HG03354 (cell line): ENCODE results near the gene ANXA3.
A peak's percentile ranks its signal among the peaks of the same experiment; 100 is the strongest.

ENCODE experiments used
- ATAC-seq: cut with Tn5 transposase; IDR thresholded peaks from one replicate; pipeline ENCODE4 v1.9.1; 2021; ENCODE audit warnings: mild to moderate bottlenecking; ENCODE audit not compliant: unreplicated experiment, poor library complexity, severe bottlenecking

Gene ANXA3

GRCh38 chr4:78604988-78605387, 53.4 kb downstream of the ANXA3 start:
- no peak for ATAC-seq

GRCh38 chr4:78606035-78606434, 54.5 kb downstream of the ANXA3 start:
- ATAC-seq: no peak

- ATAC-seq: no peak
Observed at GRCh38 chr4:78606530-78607095, 55.0 kb downstream of the ANXA3 start.

DNA sequence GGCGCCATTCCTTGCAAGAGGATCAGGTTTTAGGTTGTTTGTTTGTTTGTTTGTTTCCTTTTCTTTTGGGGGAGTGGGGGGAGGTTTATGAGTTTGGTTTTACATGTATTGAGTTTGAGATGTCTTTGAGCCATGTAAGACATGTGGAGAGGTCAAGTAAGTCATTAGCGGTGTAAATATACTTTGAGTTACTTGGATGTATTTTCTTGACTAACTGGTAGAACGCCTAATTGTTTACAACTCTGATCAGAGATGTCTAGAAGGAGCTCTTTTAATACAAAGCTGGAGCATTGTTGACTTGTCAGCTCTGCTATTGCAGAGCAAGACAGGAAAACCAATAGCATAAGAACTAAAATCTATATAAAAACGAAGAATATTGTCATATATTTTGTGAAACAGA, 57.1 kb downstream of the ANXA3 start:
- no peak for ATAC-seq

GRCh38 chr4:78609580-78609979, 58.0 kb downstream of the ANXA3 start:
- no peak for ATAC-seq

DNA sequence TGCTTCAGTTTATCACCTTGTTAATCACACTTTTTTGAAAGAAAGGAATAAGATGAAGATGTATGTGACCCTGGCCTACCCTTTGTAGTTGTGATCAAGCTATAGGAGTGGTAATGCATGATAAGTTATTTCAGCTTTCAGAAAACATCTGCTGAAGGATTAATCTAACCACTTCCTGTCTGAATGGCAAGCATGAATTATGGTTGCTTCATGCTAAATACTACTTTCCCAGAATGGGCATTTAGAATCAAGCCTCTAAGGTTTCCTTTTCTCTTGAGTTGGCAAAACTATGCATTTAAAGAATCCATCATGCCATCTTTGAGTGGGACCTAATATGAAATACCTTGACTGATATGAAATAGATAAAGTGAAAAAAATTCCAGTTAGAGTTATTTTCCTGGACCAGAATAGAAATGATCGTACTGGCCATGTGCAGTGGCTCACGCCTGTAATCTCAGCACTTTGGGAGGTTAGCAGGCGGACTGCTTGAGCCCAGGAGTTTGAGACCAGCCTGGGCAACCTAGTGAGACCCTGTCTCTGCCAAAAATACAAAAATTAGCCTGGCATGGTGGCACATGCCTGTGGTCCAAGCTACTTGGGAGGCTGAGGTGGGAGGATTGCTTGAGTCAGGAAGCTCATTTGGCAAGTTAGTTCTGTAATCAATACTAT, 59.1 kb downstream of the ANXA3 start:
- ATAC-seq: peak; percentile 33

GRCh38 chr4:78611215-78611558, 59.6 kb downstream of the ANXA3 start:
- ATAC-seq: no peak

DNA sequence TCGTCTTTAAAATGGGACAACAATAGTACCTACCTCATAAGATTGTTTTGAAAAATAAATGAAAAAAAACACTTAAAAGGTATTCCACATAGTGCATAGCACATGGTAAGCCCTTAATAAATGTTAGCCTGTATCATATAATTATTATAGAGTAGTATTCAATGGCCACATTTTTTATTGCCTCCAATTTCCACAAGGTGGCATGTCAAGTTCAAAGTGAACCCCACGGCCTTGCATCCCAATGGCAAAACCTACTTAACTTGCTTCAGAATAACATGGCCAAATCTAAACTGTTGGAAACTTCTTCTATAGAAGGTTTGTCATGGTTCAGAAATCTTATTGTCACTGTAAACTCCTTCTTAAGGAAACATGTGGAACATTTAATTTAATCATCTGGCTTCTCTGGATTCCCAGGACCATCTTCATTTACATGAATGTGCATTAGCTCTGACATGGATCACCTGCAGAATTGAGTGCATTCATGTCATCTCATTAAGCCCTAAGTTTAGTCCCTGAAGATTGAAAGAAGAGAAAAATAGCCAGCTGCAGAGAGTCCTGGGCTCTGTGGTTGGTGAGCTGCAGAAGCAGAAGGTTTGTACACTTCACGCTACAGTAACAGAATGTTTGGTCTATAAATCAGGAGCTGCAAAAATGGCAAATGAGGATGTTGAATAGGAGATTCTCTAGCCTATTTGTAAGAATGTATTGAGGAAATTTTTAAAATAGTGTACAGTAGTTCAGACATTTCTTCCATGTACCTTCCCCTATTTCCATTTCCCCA, 61.0 kb downstream of the ANXA3 start:
- peak; percentile 47 for ATAC-seq

- ATAC-seq: peak; percentile 84
Observed at GRCh38 chr4:78613522-78614321, 62.2 kb downstream of the ANXA3 start.

- ATAC-seq: no peak
Observed at GRCh38 chr4:78616046-78616498, 64.5 kb downstream of the ANXA3 start.

DNA sequence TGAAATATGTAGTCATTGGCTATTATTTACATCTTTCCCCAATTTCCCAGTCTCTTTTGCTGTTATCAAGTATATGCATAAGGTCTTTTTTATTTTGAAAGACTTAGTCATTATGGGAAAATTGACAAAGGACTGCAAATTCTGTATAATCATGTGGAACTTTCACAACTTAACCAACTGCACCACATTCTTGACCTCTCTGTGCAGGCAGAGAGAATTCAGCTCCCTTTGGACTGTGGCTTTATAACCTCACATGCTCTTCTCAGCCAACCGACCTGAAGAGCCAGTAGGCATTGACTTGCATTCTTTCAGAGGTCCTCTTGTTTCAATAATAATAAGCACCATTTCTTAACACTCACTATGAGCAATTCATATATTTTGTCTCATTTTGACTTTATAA, 66.9 kb downstream of the ANXA3 start:
- ATAC-seq: no peak

GRCh38 chr4:78621395-78621794, 69.8 kb downstream of the ANXA3 start:
- no peak for ATAC-seq

GRCh38 chr4:78622253-78622979, 70.8 kb downstream of the ANXA3 start:
- ATAC-seq: no peak

DNA sequence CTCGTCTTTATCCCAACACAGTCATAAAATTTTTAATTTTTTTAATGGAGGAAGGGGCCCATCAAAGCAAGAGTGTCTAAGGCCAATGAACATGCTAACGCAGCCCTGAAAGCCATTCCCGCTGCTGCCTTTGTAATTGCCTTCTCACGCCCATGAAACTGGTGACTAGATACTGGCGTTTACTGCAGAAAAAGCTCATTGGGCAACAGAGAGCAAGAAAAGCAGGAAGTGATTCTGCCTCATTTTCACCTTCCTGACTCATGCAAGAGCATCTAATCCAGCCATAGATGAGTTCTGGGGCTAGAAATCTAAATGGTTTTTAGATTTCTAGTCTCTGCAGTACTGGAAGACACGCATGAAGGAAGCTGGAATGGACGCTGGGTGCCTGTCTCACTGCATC, 72.5 kb downstream of the ANXA3 start:
- ATAC-seq: no peak

GRCh38 chr4:78625073-78625472, 73.5 kb downstream of the ANXA3 start:
- peak; percentile 68 for ATAC-seq

- ATAC-seq: peak; percentile 30
Observed at GRCh38 chr4:78627046-78627965, 75.7 kb downstream of the ANXA3 start.

DNA sequence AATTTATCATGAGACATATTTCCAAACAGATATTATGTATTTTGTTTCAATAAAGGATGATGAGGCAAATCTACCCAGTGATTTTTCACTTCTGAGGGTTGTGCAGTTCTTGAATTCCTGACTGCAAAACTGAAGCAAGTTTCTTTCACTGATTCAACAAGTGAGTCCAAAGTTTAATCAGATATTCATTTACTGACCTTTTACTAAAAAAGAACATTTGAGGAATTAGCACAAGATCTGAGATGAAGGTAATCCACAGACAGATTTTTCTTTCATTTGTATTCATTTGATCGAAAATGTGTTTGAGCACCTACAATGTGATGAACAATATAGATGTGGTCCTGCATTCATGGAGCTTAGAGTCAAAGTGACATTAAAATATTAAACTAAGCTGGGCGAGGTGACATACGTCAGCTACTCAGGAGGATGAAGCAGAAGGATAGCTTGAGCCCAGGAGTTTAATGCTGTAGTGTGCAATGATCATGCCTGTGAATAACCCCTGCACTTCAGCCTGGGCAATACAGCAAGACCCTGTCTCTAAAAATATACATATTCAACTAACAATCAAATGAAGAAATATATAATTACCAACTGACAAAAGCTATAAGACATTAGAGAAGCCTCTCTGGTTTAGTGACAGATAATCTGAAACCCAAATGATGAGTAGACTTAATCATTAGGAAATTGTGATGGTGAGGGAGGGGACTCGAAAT, 76.6 kb downstream of the ANXA3 start:
- ATAC-seq: no peak

DNA sequence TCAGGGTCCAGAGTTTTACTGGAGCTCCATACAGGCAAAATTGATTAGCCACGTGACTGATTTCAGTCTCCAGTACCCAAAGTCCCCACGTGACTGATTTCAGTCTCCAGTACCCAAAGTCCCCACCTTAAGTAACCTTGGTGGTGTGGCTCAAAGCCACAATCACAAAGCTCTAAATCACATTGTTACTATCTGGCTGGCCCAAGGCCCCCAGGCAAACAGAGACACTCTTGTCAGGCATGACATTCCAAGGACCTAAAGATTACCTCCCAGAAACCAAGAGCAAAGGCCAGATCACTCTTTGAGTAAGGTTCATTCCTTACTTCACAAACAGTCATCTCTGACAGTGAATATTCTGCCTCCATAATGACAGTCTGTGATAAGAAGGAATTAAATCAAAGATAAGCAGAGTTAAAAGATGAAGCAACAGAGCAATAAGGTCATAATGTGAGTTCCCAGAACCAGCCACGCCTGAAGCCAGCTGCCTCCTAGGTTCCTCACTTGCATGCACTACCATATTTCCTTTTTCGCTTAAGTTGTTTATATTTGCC, 78.5 kb downstream of the ANXA3 start:
- no peak for ATAC-seq
